Motor neuron (in vitro differentiated cells): Measurements from ENCODE around the gene POLR2L. TPM values are rescaled to one million over a fixed set of nuclear protein-coding genes. Genes with fewer than 3 reads are reported as not detected.
A peak's percentile ranks its signal among the peaks of the same experiment; 100 is the strongest.

Experiments used
- ATAC-seq, 8 experiments: fragments of 200-7000 bp; cut with Tn5 transposase; replicated peaks in 6 of 8; 2 replicates each; pipeline ENCODE4 v1.8.0; 2021; ENCODE audit warnings: mild to moderate bottlenecking in 8 of 8, moderate library complexity in 8 of 8
- H3K27ac ChIP-seq, 2 donors: fragments of 250-450 bp; sonication (Bioruptor Pico); 2 replicates each; pipeline ENCODE4 v1.9.0; 2021; ENCODE audit warnings: antibody characterized with exemption in 2 of 2, mild to moderate bottlenecking in 2 of 2, moderate library complexity in 1 of 2
- H3K4me1 ChIP-seq, 2 donors: fragments of 250-450 bp; sonication (Bioruptor Pico); replicated peaks in 1 of 2; 2 replicates each; pipeline ENCODE4 v1.6.1; 2021; ENCODE audit warnings: antibody characterized with exemption in 2 of 2, mild to moderate bottlenecking in 2 of 2, moderate library complexity in 1 of 2
- H3K4me3 ChIP-seq, 5 donors: fragments of 250-450 bp; sonication (Bioruptor Pico); 2 replicates each; pipeline ENCODE4 v1.9.0; 2021; ENCODE audit warnings: antibody characterized with exemption in 5 of 5, mild to moderate bottlenecking in 5 of 5, moderate library complexity in 4 of 5
- WGBS, 10 experiments: fragments of 450-650 bp; shearing (Covaris generic); methylation state at CpG; one replicate each; pipeline ENCODE4 v1.0.0; 2022; 5-methylcytosine and 5-hydroxymethylcytosine counted together
- in situ Hi-C, 9 experiments: fragments of 400-800 bp; cut with MboI; loops; one replicate each; pipeline ENCODE4 v1.15.0; 2021; ENCODE audit warnings: low sequenced_read_pairs in 9 of 9, low pct_unique_long_range_greater_than_20kb in 2 of 9; ENCODE audit not compliant: unreplicated experiment in 9 of 9
- total RNA-seq, 8 experiments: library from RNA; unstranded; fragments of 300-600 nt; gene quantifications; 2 replicates each; pipeline versions ENCODE4 v1.2.3 to v1.2.4, GENCODE V29; 2022

The POLR2L gene
- total RNA-seq: 100 to 1,000 TPM in 5 of 8 experiments, 10 to 100 TPM in 3; 51.4 to 290 (median 137) TPM

DNA sequence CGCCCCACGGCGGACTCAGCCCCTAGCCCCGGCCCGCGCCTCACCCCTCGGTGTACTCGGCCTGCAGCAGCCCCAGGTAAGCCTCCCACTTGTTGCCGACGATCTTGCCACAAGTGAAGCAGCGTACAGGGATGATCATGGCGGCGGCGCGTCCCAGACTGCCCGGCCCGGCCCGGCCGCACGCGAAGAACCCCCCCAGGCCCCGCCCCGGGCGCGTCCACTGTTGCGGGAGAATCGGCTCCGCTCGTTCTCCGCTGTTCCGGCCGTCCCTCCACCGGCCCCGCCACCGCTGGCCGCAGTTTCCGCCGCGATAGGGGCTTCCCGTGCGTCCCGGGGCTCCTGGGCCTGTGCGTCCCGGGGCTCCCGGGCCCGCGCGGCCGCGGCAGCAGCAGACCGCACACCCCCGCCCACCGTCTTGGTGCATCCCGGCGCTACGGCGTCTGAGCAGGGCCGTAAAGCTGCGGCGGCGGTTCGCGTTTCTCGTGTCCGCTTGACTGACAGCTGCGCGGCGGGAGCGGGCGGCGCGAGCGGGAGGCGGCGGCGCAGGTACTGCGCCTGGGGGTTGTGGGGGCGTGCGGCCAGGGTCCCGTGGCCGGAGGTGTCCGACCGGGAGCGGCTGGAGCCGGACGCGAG is at the start of gene POLR2L, which contains the start of gene TSPAN4:
POLR2L (minus strand) TSS at position 160 of the 633 bp plus-strand sequence; CDS start at position 139, 21 bp downstream.
TSPAN4 (plus strand) TSS at position 483 of the 633 bp plus-strand sequence. CDS start 7,453 bp downstream, outside the sequence.
- ATAC-seq: peak; percentile 19 to 74 (median 57)
- 0% methylated on average over 5 of the region's 87 CpGs; no CpG with 5 or more reads in 9 of the 10 experiments for WGBS, 10 experiments
- in situ Hi-C loops: no loop called here
- Histone ChIP-seq H3K4me1 (peaks cover 32 to 34% of the 10 kb centered on the region in 2 donors), H3K4me3 (peak within 1 kb of the TSS; percentile 90 to 100 (median 96)), H3K27ac (peak within 1 kb of the TSS; percentile 98 to 100)

DNA sequence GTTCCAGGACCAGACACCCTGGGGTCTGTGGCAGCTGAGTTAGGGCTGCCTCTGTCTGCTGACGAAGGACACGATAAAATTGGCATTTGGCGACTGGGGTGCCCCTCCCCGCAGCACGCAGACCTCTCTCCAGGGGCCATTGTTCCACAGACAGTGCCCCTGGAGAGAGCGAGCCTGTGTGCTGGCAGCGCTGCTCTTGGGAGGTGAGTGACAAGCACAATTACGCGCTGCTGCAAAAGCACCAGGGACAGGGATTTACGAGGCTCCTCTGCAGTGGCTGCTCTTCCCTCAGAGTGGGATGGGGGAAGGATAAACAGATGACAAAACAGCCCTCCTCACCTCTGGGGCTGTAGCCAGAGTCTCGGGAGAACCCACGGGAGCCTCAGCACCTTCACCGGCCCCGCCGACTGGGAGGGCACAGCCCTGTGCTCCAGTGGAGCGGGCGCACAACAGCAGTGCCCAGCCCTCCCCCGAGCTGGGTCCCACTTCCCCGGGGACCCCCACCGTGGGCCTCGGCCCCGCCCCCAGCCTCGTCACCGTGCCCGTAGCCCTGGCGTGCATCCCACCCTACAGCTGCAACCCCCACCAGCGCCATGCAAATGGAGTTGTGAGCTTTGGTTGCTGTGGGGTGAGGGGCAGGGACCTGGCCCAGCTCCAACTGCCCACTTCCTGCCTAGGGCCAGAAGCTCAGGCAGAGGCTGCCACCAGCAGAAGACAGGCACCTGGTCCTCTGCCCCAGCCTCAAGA is 48.6 kb upstream of the POLR2L start:
- Histone ChIP-seq H3K4me3 (no peak overlapping the region), H3K27ac (peak overlapping the region; percentile 81 to 84), H3K4me1 (peaks cover 27 to 28% of the 10 kb centered on the region in 2 donors)
- 0 to 100% (median 56%) methylated on average over 1 to 5 of the region's 27 CpGs; no CpG with 5 or more reads in 7 of the 10 experiments for WGBS, 10 experiments
- peak in 5 of 8 experiments; percentile 85 to 92 (median 88) for ATAC-seq
- in situ Hi-C loops: no loop called here

DNA sequence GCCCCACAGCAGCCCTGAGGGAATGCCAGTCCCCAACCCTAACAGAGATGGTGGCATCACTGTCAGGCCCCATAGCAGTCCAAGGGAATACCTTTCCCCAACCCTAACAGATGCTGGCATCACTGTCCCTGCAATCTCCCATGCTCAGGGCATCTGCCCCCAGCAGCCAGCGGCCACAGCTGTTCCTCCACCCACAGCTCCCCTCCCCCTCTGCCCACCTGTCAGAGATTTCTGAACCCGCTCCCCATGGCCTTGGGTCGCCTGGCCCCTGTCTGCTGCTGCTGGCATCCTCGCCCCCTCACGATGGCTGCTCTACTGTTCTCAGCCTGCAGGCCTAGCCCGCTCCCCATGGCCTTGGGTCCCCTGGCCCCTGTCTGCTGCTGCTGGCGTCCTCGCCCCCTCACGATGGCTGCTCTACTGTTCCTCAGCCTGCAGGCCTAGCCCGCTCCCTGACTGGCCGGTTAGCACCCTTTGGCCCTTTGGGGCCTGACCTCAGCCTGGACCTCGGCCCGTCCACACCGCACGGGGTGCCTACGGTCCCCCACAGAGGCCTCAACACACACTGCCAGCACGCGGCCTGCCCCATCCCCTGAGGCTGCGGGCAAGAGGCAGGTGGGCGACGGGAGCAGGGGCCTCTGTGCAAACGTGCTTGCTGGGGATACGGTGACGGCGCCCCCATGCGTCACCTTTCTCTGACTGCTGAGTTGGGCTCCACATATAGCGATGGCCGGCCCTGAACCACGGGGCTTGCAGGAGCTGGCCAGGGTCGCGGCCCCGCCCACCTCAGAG is 47.6 kb upstream of the POLR2L start:
- Histone ChIP-seq H3K4me3 (no peak overlapping the region), H3K4me1 (peaks cover 27 to 28% of the 10 kb centered on the region in 2 donors), H3K27ac (peak overlapping the region; percentile 81 to 84)
- 80 to 100% methylated on average over 1 of the region's 32 CpGs; no CpG with 5 or more reads in 8 of the 10 experiments for WGBS, 10 experiments
- in situ Hi-C loops: no loop called here
- ATAC-seq: peak in 1 of 8 experiments; percentile 26

DNA sequence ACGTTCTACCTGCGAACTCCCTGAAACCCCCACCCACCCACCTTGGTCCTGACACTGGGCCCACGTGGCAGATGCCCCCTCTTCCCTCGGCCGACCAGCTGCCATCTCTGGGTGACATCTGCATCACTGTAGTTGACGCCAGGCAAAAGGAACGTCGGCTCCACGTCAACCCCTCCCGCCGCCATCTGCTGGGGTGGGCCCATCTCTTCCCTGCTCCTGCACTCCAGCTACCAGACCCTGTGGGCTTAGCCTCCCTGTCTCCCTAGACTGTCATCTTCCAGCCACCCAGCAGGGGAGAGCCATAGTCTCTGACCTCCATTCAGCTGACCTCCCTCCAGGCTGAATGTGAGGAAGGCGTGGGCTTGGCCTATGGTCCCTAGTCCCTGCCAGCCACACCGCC is 46.9 kb upstream of the POLR2L start:
- peak in 2 of 8 experiments; percentile 8 to 66 for ATAC-seq
- H3K4me3 ChIP-seq: no peak overlapping the region
- H3K27ac ChIP-seq: peak overlapping the region; percentile 81 to 84
- WGBS, 10 experiments: 92% methylated on average over 2 of the region's 13 CpGs; no CpG with 5 or more reads in 9 of the 10 experiments
- peaks cover 27 to 28% of the 10 kb centered on the region in 2 donors for H3K4me1 ChIP-seq
- in situ Hi-C loops: no loop called here

DNA sequence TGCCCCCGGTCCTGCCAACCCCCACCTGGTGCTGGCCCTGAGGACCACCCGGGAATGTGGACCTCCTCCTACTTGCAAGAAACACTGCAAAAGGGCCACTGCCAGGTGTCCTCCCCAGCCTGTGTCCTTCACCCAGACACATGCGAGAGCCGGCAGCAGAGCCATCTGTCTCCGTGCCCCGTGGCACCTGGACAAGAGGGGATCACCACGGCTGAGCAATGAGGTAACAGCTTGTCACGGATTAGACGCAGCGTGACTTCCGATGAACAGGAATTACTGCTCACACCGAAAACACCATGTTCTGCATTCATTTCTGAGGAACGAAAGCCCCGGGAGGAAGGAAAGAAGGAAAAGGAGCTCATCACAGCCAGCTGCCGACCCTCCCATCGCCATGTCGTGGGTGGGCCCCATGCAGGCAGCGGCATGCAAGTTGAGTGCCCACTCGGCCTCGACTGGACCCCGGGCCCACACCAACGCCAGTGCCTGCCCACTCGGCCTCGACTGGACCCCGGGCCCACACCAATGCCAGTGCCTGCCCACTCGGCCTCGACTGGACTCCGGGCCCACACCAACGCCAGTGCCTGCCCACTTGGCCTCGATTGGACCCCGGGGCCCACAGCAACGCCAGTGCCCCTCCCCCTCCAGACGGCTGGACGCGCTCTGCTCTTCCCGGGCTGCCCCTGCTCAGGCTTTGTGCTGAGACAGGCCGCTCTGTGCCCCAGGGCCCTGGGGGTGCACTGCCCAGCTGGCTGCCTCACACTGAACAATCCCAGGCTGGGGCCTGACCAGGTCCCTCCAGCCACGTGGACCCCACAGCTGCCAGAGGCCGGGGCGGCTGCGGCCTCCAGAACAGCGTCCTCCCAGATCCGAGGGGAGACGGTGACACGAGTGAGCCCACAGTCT is 46.2 kb upstream of the POLR2L start:
- in situ Hi-C loops: no loop called here
- Histone ChIP-seq H3K4me1 (peaks cover 27 to 28% of the 10 kb centered on the region in 2 donors), H3K27ac (no peak overlapping the region), H3K4me3 (no peak overlapping the region)
- ATAC-seq: no peak
- 96 to 100% methylated on average over 1 to 15 of the region's 45 CpGs; no CpG with 5 or more reads in 8 of the 10 experiments for WGBS, 10 experiments

DNA sequence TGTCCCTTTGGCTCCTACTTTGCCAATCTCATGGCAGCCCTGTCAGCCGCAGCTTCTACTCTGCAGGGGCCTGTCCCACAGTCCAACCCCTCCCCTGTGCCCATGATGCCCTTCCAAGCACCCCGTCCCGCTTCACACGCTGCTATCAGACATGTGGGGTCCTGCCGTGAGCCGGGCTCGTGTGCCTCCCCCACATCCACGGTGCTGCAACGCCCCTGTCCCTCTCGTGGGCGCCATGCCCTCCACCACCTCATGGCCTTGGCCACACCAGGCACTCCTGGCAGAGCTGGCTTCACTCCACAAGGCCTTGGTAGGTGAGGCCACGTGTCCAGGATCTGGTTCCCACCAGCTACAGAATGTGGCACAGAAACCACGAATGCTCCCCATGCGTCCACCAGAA is 45.3 kb upstream of the POLR2L start:
- H3K27ac ChIP-seq: no peak overlapping the region
- WGBS, 10 experiments: 100% methylated on average over 1 to 3 of the region's 14 CpGs; no CpG with 5 or more reads in 6 of the 10 experiments
- H3K4me3 ChIP-seq: no peak overlapping the region
- H3K4me1 ChIP-seq: peaks cover 27 to 28% of the 10 kb centered on the region in 2 donors
- ATAC-seq: no peak
- in situ Hi-C loops: no loop called here

DNA sequence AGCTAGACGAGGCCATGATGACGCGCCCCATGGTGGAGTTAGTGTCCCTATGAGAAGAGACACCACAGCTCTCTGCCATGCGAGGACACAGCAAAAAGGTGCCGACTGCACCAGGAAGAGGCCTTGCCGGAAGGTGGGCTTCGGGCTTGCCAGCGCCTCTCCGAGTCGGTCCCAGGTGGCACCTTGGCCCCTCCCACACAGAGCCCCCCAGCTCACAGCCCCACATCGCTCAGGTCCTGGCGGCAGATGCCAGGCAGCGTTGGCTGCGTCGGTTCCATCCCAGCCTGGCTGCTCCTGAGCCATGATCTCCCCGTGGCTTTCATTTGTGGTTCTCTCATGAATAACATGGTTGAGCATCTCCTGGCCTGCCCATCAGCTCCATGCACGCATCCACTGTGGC is 44.2 kb upstream of the POLR2L start:
- no peak overlapping the region for H3K4me3 ChIP-seq
- WGBS, 10 experiments: 100% methylated on average over 1 to 4 of the region's 17 CpGs; no CpG with 5 or more reads in 7 of the 10 experiments
- in situ Hi-C loops: no loop called here
- no peak overlapping the region for H3K27ac ChIP-seq
- H3K4me1 ChIP-seq: peaks cover 21 to 24% of the 10 kb centered on the region in 2 donors
- ATAC-seq: no peak

DNA sequence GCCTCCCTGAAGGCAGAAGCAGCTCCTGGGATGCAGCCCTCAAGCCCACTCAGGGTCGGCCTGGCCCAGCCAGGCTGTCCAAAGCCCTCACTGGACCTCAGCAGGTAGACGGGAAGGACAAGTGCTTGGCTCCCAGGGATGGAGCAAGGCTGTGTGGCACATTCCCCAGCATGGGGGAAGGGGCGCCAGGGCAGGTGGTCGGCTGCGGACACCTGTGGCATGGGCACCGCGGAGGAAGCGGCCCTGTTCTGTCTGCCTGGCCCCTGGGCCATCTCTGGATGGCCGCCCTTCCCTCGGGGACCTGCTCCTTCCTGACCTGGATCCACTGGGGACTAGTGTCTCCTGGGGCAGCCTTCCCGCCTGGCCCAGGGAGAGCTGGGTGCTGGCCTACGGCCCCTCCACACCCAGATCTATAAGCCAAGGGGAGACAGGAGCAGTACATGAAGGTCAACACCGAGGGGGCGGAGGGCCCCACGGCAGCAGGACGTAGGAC is 42.3 kb upstream of the POLR2L start:
- WGBS, 10 experiments: 60 to 100% (median 100%) methylated on average over 1 to 3 of the region's 16 CpGs; no CpG with 5 or more reads in 7 of the 10 experiments
- ATAC-seq: no peak
- Histone ChIP-seq H3K27ac (no peak overlapping the region), H3K4me3 (no peak overlapping the region), H3K4me1 (peaks cover 2 to 6% of the 10 kb centered on the region in 2 donors)
- in situ Hi-C loops: no loop called here

DNA sequence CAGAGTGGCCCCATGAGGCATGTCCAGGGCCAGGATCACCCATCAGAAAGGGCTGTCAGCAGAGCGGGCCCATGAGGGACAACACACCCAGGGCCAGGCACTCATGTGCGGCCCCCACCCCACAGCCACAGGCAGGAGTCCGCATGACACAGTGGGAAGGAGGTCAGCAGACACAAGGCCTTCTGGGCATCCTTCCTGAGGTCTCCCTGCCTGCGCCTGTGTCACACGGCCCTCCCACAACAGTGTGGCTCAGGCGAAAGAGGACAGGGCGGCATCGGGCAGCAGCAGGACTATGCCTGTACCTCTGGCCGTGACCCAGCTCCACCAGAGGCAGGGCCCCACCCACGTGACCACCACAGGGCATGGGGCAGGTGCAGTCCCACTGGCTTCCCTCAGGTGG is 41.2 kb upstream of the POLR2L start:
- peak in 1 of 8 experiments; percentile 8 for ATAC-seq
- no peak overlapping the region for H3K27ac ChIP-seq
- in situ Hi-C loops: no loop called here
- WGBS, 10 experiments: 95 to 100% methylated on average over 4 to 6 of the region's 10 CpGs; no CpG with 5 or more reads in 8 of the 10 experiments
- H3K4me3 ChIP-seq: no peak overlapping the region
- no peaks in the 10 kb centered on the region for H3K4me1 ChIP-seq

DNA sequence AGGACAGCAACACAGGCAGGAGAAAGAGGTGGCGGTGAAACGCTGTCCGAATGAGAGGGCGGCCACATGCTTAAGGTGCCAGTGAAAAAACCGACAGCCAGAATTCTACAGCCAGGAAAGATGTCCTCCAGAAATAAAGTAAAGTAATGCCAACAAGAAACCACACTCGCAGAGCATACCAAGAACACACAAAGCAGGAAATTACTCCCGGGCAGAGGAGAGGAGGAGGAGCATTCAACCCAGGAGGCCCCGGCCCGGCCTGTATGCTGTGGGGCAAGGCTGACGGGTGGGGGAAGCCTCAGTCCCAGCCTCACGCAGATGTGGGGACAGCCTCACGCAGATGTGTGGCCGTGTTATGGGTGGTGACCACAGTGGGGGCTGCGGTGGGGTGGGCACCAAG is 40.3 kb upstream of the POLR2L start:
- in situ Hi-C loops: no loop called here
- no peaks in the 10 kb centered on the region for H3K4me1 ChIP-seq
- WGBS, 10 experiments: 40 to 100% (median 85%) methylated on average over 1 to 6 of the region's 14 CpGs; no CpG with 5 or more reads in 1 of the 10 experiments
- no peak overlapping the region for H3K4me3 ChIP-seq
- H3K27ac ChIP-seq: no peak overlapping the region
- ATAC-seq: no peak

DNA sequence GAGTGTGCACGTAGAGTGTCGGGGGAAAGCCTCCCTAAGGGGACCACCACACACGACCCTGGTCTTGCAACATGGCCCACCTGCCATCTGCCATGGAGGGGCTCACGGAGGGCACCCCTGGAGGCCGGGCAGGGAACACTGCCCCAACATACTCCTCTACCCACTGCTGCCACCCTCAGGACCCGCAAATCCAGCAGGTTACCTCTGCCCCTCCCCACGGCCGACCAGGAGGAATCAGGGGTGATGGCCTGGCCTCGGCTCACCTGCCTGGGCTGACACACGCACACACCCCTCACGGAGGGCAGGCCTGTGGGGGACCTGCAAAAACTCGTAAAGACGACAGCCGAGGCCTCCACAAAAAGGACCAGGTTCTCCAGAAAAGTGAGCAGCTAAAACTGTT is 38.1 kb upstream of the POLR2L start:
- no peak overlapping the region for H3K27ac ChIP-seq
- H3K4me3 ChIP-seq: no peak overlapping the region
- no peaks in the 10 kb centered on the region for H3K4me1 ChIP-seq
- no peak for ATAC-seq
- in situ Hi-C loops: no loop called here
- WGBS, 10 experiments: 94 to 100% (median 100%) methylated on average over 1 to 3 of the region's 14 CpGs; no CpG with 5 or more reads in 3 of the 10 experiments

DNA sequence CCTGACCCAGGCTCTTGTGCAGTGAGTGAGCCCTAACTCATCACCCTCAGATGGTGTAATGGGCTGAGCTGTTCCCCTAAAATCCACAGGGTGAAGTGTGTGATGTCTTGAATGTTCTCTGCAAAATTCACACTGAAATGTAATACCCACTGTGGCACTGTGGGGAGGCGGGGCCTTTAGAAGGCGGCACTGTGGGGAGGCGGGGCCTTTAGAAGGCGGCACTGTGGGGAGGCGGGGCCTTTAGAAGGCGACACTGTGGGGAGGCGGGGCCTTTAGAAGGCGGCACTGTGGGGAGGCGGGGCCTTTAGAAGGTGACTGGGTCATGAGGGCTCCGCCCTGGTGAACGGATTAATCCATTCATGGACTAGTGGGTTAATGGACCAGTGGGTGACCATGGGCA is 35.2 kb upstream of the POLR2L start:
- H3K27ac ChIP-seq: no peak overlapping the region
- WGBS, 10 experiments: no CpG with 5 or more reads among the region's 11 CpGs
- no peaks in the 10 kb centered on the region for H3K4me1 ChIP-seq
- in situ Hi-C loops: no loop called here
- peak in 6 of 8 experiments; percentile 18 to 83 (median 74) for ATAC-seq
- H3K4me3 ChIP-seq: no peak overlapping the region
